Keratinocyte (primary cell): Measurements from ENCODE around the gene SEMA3A.

Experiments used
- EZH2 ChIP-seq: IDR thresholded peaks from one replicate; pipeline ENCODE4 v1.6.1; 2012; ENCODE audit warnings: inconsistent platforms, mild to moderate bottlenecking, low read length, moderate library complexity
- TF ChIP-seq, protein P1 (sequence below), 3 experiments: IDR thresholded peaks in 1 of 3; conservative IDR thresholded peaks in 1 of 3; optimal IDR thresholded peaks in 1 of 3; 2 replicates in 2 of 3; 3 replicates in 1 of 3; pipeline versions ENCODE3 to v1.5.1; 2011; ENCODE audit warnings: low read length in 3 of 3, mild to moderate bottlenecking in 3 of 3, moderate library complexity in 2 of 3, control low read depth in 1 of 3, inconsistent platforms in 1 of 3; ENCODE audit not compliant: insufficient read depth in 2 of 3; ENCODE audit errors: extremely low read depth in 1 of 3

DNA sequence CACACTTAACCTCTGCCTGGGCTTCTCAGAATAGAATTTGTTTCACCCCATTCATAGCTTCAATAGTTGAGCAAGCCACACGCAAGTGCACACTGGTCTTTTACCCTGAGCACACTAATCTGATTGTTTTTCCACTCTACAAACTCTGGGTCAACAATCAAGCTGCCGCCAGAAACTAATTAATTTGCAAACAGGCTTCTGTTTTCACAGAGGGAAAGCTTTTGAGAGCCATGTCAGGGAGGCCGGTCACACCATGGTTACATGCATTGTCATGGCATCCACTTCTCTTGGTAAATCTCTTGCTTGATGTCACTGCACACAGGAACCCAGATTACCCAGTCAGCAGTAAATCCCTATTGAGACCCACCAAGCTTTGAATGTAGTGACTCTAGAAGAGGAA, 154.2 kb downstream of the SEMA3A start:
- TF ChIP-seq, protein P1, sequence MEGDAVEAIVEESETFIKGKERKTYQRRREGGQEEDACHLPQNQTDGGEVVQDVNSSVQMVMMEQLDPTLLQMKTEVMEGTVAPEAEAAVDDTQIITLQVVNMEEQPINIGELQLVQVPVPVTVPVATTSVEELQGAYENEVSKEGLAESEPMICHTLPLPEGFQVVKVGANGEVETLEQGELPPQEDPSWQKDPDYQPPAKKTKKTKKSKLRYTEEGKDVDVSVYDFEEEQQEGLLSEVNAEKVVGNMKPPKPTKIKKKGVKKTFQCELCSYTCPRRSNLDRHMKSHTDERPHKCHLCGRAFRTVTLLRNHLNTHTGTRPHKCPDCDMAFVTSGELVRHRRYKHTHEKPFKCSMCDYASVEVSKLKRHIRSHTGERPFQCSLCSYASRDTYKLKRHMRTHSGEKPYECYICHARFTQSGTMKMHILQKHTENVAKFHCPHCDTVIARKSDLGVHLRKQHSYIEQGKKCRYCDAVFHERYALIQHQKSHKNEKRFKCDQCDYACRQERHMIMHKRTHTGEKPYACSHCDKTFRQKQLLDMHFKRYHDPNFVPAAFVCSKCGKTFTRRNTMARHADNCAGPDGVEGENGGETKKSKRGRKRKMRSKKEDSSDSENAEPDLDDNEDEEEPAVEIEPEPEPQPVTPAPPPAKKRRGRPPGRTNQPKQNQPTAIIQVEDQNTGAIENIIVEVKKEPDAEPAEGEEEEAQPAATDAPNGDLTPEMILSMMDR (optimal IDR thresholded peaks at IDR 0.05 in 1 of 3, IDR thresholded peaks at IDR 0.05 in 1 of 3, conservative IDR thresholded peaks at IDR 0.05 in 1 of 3; ENCODE audit: extremely low read depth in 1 of 3, insufficient read depth in 2 of 3, low read length in 3 of 3) = no peak
- TF ChIP-seq EZH2 = no peak
